Vagina (tissue), 2 donors: ENCODE results near the gene CEP128. TPM values are rescaled to one million over a fixed set of nuclear protein-coding genes. Genes with fewer than 3 reads are reported as not detected.

Source experiments
- DNase-seq, 2 donors: peaks; one replicate each; pipeline ENCODE4 v3.0.0-alpha.2; 2017; ENCODE audit errors: extremely low spot score in 2 of 2
- H3K27ac ChIP-seq: fragments of 200-600 bp; sonication (generic); one replicate; pipeline ENCODE4 v1.5.1; 2019
- H3K27me3 ChIP-seq: fragments of 200-600 bp; sonication (generic); one replicate; pipeline ENCODE4 v1.5.1; 2019
- H3K36me3 ChIP-seq, 2 donors: fragments of 200-600 bp; sonication (generic); one replicate each; pipeline ENCODE4 v1.5.1; 2017 to 2019
- H3K4me1 ChIP-seq: fragments of 200-600 bp; sonication (generic); one replicate; pipeline ENCODE4 v1.5.1; 2019
- H3K4me3 ChIP-seq, 2 donors: fragments of 200-600 bp; sonication (generic); 1 replicate in 1 of 2; 2 replicates in 1 of 2; pipeline ENCODE4 v1.5.1; 2016 to 2019
- H3K9me3 ChIP-seq: fragments of 200-600 bp; sonication (generic); one replicate; pipeline ENCODE4 v1.5.1; 2019
- POLR2A ChIP-seq, 2 donors: fragments of 450-650 bp; IDR thresholded peaks; one replicate each; pipeline ENCODE4 v1.6.1; 2017; ENCODE audit warnings: antibody characterized with exemption in 2 of 2, mild to moderate bottlenecking in 2 of 2, moderate library complexity in 2 of 2
- POLR2AphosphoS5 ChIP-seq, 2 donors: sonication (generic); formaldehyde crosslinking; IDR thresholded peaks; one replicate each; pipeline ENCODE4 v1.9.0; 2017; ENCODE audit warnings: antibody characterized with exemption in 2 of 2, mild to moderate bottlenecking in 2 of 2, low read depth in 1 of 2; ENCODE audit not compliant: insufficient read depth in 1 of 2
- intact Hi-C: fragments of 100-400 bp; cut with DNase I; formaldehyde crosslinking; loops from one replicate; pipeline ENCODE4 v1.15.1; 2023
- total RNA-seq: library from RNA; depleted of rRNA; stranded (reverse); fragments of >200 nt; gene quantifications from one replicate; pipeline ENCODE4 v1.2.3, GENCODE V29; 2016
- TF ChIP-seq, protein P1 (sequence below), 3 experiments: fragments of 450-650 bp in 2 of 3; fragments of 200-600 bp in 1 of 3; sonication (generic) in 1 of 3; IDR thresholded peaks; one replicate each; pipeline ENCODE4 v1.5.1; 2017 to 2019; ENCODE audit warnings: antibody characterized with exemption in 3 of 3, mild to moderate bottlenecking in 2 of 3, moderate library complexity in 2 of 3

CEP128 gene
- total RNA-seq, 1 donor from 2014 or later: 6.6 TPM

- H3K4me3 ChIP-seq: no peak overlapping the region
- no peak for DNase-seq
- no peak for TF ChIP-seq POLR2AphosphoS5 (IDR thresholded peaks at IDR 0.05; ENCODE audit: insufficient read depth in 1 of 2, low read depth in 1 of 2)
- TF ChIP-seq, protein P1, sequence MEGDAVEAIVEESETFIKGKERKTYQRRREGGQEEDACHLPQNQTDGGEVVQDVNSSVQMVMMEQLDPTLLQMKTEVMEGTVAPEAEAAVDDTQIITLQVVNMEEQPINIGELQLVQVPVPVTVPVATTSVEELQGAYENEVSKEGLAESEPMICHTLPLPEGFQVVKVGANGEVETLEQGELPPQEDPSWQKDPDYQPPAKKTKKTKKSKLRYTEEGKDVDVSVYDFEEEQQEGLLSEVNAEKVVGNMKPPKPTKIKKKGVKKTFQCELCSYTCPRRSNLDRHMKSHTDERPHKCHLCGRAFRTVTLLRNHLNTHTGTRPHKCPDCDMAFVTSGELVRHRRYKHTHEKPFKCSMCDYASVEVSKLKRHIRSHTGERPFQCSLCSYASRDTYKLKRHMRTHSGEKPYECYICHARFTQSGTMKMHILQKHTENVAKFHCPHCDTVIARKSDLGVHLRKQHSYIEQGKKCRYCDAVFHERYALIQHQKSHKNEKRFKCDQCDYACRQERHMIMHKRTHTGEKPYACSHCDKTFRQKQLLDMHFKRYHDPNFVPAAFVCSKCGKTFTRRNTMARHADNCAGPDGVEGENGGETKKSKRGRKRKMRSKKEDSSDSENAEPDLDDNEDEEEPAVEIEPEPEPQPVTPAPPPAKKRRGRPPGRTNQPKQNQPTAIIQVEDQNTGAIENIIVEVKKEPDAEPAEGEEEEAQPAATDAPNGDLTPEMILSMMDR (IDR thresholded peaks at IDR 0.05): no peak
- TF ChIP-seq POLR2A (IDR thresholded peaks at IDR 0.05): no peak
- H3K36me3 ChIP-seq: no peaks in the 10 kb centered on the region
- H3K4me1 ChIP-seq: no peaks in the 10 kb centered on the region
- no peaks in the 10 kb centered on the region for H3K9me3 ChIP-seq
- intact Hi-C loops: no loop called here
- H3K27me3 ChIP-seq: no peaks in the 10 kb centered on the region
- no peak overlapping the region for H3K27ac ChIP-seq
Observed at GRCh38 chr14:80669426-80669825, 272.1 kb downstream of the CEP128 start.

GRCh38 chr14:80664576-80664975, 277.0 kb downstream of the CEP128 start:
- no peak for DNase-seq

DNA sequence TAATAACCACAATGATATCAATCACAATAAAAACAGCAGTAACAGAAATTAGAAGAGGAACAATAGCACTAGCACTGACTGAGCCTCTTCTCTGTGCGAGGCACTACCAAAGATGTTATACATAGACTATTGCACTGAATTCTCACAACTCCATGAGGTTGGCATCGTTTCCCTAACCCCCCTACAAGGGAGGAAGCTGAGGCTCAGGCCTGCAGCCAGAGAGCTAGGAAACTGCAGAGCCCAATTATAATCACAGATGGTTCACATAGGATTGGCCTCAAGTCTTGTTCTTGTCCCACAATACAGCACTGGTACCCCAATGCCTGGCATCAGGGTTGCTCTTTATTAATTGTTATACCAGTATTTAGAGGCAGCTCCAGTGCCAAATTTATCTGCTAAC, 278.0 kb downstream of the CEP128 start:
- intact Hi-C loops: no loop called here
- TF ChIP-seq POLR2A (IDR thresholded peaks at IDR 0.05) (no peak), POLR2AphosphoS5 (IDR thresholded peaks at IDR 0.05; ENCODE audit: insufficient read depth in 1 of 2, low read depth in 1 of 2) (no peak)
- TF ChIP-seq, protein P1 (IDR thresholded peaks at IDR 0.05): no peak
- H3K27me3 ChIP-seq: no peaks in the 10 kb centered on the region
- no peaks in the 10 kb centered on the region for H3K36me3 ChIP-seq
- H3K9me3 ChIP-seq: no peaks in the 10 kb centered on the region
- no peaks in the 10 kb centered on the region for H3K4me1 ChIP-seq
- DNase-seq: no peak
- H3K4me3 ChIP-seq: no peak overlapping the region
- H3K27ac ChIP-seq: no peak overlapping the region

More at GRCh38 chr14:80664576-80664975, 277.0 kb downstream of the CEP128 start:
- H3K36me3 ChIP-seq: no peaks in the 10 kb centered on the region
- H3K4me3 ChIP-seq: no peak overlapping the region
- no peaks in the 10 kb centered on the region for H3K9me3 ChIP-seq
- intact Hi-C loops: no loop called here
- TF ChIP-seq, protein P1 (IDR thresholded peaks at IDR 0.05): no peak
- no peaks in the 10 kb centered on the region for H3K27me3 ChIP-seq
- H3K27ac ChIP-seq: no peak overlapping the region
- no peaks in the 10 kb centered on the region for H3K4me1 ChIP-seq

DNA sequence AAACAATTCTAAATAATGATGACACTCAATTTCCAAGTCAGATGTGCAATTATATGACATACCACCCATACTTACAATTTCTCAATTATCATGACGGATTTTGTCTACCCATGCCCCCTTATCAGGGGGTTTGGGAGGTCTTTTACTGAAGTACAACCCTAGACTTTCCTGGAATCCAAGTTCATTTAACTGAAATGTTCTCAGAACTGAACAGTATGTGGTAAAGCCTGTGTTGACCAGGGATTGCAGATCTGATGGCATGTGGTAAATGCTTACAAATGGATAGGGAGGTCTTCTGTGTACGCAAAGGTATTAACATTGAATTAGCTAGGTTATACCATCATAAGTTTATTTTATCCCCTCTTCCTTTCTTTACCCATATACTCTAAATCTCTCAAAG, 281.8 kb downstream of the CEP128 start:
- Histone ChIP-seq H3K4me3 (no peak overlapping the region), H3K9me3 (no peaks in the 10 kb centered on the region), H3K27me3 (no peaks in the 10 kb centered on the region), H3K27ac (no peak overlapping the region), H3K4me1 (no peaks in the 10 kb centered on the region), H3K36me3 (no peaks in the 10 kb centered on the region)
- intact Hi-C loops: no loop called here
- TF ChIP-seq, protein P1 (IDR thresholded peaks at IDR 0.05): no peak
- no peak for TF ChIP-seq POLR2A (IDR thresholded peaks at IDR 0.05)
- no peak for TF ChIP-seq POLR2AphosphoS5 (IDR thresholded peaks at IDR 0.05; ENCODE audit: insufficient read depth in 1 of 2, low read depth in 1 of 2)
- DNase-seq: no peak

GRCh38 chr14:80658733-80659132, 282.8 kb downstream of the CEP128 start:
- no peaks in the 10 kb centered on the region for H3K4me1 ChIP-seq
- no peaks in the 10 kb centered on the region for H3K9me3 ChIP-seq
- no peak overlapping the region for H3K4me3 ChIP-seq
- H3K27ac ChIP-seq: no peak overlapping the region
- intact Hi-C loops: no loop called here
- H3K36me3 ChIP-seq: no peaks in the 10 kb centered on the region
- H3K27me3 ChIP-seq: no peaks in the 10 kb centered on the region
- TF ChIP-seq, protein P1 (IDR thresholded peaks at IDR 0.05): no peak
- TF ChIP-seq POLR2A (IDR thresholded peaks at IDR 0.05) (no peak), POLR2AphosphoS5 (IDR thresholded peaks at IDR 0.05; ENCODE audit: insufficient read depth in 1 of 2, low read depth in 1 of 2) (no peak)
- DNase-seq: no peak
